Measurements from ENCODE around the gene RELL2.

- TF ChIP-seq POLR2A (IDR thresholded peaks at IDR 0.05) (no peak), CTCF (IDR thresholded peaks at IDR 0.05 in 4 of 5, conservative IDR thresholded peaks at IDR 0.05 in 1 of 5) (no peak)
These were observed 39.0 kb upstream of the RELL2 start for GRCh38 chr5:141597814-141598213.
